ENCODE results near the gene INIP.

Gene INIP

DNA sequence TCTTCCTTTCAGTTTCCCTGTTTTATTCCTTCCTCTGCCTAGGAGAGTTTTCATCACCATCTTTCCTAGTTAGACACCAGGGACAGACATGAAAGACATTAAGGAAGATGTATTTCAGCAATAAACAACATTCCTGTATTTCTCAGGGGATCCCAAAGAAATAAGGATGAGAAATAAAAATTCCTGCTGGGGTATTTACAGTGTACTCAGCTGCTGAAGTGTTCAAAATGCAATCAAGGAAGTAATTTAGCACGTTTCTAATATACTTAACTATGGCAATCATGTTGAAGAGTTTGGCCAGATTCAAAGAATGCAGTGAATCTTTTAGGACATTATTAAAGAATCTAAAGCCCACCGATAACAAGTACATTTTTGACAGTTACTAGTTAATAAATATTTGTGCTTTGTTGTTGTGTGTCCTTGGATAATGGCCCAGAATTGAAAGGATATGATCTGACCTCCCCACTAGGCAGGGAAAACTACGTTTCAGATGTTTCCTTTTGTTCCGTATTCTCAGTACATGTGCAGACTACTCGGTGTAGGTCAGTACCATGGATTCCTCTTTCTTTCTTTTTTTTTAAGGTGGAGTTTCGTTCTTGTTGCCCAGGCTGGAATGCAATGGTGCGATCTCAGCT lies 46.8 kb downstream of the INIP start:
- no peak for DNase-seq (ENCODE audit: low spot score)

DNA sequence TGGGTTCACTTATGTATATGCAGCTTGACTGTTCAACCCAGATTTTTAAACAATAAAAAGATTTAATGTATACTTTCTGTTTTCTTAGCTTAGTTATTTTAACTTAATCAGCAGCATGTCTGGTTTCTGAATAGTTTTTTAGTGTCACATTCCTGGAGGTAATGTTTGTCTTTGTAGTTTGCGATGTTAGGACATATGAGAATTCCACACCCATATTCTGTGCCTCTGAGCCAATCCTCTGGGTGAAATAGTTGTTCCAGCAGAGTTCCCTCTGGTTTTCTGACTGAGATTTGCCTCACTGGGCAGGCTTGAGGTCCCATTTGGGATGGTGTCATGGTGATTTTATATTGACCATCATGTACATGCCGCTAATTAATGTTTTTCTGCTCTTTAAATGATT lies 48.6 kb downstream of the INIP start:
- DNase-seq (ENCODE audit: low spot score) = no peak

DNA sequence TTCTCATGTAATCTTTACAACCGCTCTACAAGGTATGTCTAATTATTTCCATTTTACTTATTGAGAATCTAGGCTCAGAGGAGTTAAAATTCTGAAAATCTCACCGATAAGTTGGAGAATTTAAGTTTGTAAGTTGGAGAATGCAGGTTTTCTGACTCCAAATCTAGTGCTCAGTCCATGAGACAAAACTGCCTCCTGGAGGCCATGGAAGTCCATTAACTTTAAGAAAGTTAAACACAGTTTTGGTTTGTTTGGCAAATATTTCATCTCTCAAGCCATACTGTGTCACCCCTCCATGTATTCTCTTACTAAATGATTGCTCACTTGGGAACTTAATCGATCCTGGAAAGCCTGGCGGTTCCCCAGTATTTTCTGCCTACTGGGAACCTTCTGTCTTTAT lies 52.6 kb downstream of the INIP start:
- DNase-seq (ENCODE audit: low spot score) = no peak

DNA sequence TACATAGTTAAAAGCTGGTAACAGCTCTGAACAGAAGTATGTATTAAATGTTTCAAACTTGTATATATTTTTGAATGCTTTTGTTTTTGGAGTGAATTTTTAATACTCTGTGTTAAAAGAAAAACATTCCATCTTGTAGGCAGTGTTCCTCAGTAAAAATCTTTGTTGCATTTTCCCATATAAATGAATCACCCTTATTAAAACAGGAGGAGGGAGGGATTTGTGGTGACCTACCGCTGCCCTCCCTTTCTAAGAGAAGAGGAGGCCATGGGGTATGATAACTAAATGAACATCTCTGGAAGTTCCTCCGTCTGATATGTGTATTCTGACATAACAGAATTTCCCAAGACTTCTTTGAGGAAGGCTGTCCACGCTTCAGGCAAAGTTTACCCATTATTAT lies 53.4 kb downstream of the INIP start:
- DNase-seq (ENCODE audit: low spot score) = no peak

DNA sequence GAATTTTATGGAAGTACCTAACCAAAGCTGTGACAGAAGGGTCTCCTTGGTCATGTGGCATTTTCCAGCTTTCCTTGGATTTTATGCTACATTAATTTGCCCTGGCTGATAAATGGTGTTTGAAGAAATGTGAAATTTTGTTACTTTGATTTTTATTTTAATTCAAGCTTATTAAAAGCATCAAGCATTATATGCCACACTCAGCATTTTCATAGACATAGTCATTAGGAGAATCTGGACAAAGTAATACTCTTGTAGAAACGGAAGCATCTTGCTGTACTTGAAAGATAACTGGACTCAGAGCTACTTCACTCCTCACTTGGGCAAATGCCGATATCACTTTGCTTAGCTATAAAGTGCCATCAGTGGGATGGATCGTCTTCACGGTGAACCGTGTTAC lies 54.2 kb downstream of the INIP start:
- no peak for DNase-seq (ENCODE audit: low spot score)

DNA sequence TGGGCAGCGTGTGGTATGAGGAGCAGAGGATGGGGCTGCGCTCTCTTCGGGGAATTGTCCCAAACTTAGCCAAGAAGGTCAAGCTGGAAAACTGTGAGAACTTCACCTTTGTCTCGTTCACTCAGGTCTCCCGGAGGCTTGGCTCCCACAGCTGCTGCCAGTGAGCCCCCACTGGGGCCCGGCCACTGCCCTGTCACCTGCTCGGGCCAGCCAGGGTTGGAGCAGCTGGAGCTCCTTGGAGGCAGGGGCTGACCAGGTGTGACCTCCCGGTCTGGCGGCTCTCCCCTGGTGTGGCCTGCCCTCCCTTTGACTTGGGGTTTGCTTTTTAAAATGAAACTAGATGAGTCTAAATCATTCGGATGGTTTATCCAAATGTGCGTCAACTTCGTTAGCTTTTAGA lies 58.0 kb downstream of the INIP start:
- DNase-seq (ENCODE audit: low spot score) = no peak

DNA sequence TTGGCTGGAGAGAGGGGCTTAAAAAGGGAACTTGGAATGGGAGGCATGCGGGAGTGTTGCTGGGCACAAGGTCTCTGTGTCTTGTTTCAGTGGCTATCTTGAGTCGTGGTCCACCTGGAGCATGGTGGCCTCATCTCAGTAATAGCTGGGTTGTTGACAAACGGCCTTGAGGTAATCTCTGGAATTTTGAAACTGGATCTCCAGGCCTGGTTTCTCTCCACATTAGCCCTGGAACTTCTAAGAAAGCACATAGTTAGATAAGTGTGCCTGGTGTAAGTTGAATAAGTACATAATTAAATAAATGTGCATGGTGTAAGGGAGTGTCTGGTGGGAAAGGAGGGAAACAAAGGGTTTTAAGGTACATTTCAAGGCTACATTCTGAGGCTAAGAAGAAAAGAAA lies 62.2 kb downstream of the INIP start:
- DNase-seq (ENCODE audit: low spot score) = no peak

DNA sequence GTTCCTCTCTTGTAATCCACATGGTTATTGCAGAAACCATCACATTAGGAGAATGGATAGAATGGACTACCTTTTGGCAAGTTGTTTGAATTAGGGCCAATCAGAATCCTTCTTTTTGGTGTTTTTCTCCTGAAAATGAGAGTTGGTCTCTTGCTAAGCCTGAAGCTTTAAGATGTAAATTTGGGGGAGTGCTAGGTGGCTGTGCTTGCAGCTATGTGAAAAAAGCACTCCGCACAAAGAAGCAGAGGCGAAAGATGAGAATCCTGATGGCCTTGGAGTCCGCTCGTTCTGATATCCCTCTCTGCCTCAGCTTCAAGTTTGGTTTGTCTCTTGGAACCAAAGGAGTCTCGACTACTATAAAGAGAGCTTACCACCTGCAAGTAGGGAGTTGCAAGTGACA lies 63.6 kb downstream of the INIP start:
- DNase-seq (ENCODE audit: low spot score) = no peak

DNA sequence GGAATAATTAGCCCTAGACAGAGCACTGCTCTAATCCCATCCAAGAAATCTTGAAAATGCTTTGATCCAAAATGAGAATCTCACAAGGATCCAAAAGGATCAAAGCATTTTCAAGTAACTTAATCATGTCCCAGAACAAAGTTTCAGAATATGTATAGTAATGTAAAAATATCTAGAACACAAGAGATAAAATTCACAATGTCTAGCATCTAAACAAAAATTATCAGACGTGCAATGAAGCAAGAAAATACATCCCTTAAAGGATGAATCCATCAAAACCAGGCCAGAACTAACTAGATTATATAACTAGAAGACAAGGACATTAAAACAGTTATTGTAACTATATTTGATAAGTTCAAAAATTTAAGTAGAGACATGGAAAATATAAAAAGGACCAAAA lies 69.3 kb downstream of the INIP start:
- DNase-seq (ENCODE audit: low spot score) = no peak

DNA sequence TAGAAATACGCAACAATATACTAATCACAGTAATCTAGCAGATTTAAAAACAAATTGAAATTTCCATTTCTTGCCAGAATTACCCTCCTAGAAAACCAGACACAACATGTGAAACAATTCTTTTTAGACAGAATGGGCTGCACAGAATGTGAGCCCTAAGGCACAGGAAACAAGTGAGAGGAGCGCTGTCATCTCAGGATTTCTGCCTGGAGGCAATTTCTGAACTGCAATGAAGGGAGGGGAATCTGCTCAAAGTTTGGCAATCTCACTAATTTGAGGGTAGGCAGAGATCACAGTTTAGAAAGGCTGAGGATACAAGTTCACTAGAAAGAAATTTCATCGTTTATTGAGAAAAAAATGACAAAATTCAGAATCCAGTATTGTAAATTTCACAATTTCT lies 70.3 kb downstream of the INIP start:
- no peak for DNase-seq (ENCODE audit: low spot score)

DNA sequence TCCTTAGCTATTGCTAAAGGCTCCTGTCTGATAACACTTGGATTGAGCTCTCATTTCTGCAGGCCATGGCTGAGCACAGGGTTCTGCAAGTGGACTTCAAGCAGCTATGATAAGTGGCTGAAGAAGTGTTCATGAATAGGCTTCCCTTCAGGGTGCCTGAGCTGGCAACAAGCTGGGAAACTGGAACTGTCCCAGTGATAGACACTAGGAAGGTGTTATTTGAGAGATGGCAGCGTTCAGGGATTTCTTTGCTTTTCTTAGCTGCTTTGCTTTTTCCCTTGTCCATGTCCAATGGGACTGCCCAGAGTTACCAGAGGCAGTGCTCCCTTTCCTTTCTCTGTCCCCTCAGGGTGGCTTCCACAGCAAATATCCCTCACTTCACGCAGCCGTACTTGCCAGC lies 75.8 kb downstream of the INIP start:
- DNase-seq (ENCODE audit: low spot score) = no peak

DNA sequence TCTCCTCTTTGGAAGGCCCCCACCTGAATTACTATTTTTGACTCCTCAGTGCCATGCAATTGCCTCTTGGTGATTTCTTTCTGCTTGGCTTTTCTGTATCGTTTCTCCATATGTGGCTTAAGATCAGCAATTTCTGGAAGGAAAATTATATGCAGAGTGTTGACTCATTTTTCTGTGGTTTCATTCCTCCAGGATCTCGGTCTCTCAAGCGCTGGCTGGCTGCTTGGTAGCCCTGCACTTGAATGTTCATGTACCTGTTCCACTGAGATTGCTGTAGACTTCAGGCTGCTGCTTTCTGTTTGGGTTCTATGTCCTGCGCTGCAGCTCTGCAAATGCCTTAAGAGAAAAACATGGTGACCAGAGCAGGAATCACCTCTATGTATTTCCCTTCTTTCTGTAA lies 77.6 kb downstream of the INIP start:
- DNase-seq (ENCODE audit: low spot score) = no peak

All from CD4-positive, alpha-beta T cell treated with Interleukin-2 at 100 ng/mL for 4 hours (primary cell).